Measurements from ENCODE around the gene KIF5C.

KIF5C gene

DNA sequence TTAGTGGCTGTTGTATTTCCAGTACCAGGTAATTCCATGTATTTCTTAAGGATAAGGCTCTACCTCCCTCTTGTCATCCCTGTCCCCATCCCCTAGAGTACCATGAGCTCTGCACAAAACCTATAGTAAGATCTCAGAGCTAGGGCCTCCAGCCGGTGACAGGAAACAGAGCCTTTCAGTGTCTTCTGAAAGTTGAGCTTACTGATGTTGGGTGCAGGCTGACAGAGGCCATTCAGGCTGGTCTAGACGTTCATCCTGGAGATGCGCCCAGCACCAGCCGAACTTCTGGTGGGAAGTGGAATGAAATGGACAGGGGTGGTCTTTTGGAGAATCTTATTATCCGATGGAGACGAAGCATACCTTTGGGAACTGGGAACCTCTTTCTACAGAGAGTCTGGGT, 146.7 kb downstream of the KIF5C start:
- no peaks in the 10 kb centered on the region for H3K36me3 ChIP-seq
- H3K4me1 ChIP-seq (ENCODE audit: control insufficient read depth in 1 of 2, insufficient read depth in 1 of 2, low read depth in 1 of 2, low read length in 1 of 2), result peaks cover 18 to 21% of the 10 kb centered on the region in 2 experiments
- H3K27me3 ChIP-seq, result no peaks in the 10 kb centered on the region
- no peak overlapping the region for H3K27ac ChIP-seq
- TF ChIP-seq, protein P1, sequence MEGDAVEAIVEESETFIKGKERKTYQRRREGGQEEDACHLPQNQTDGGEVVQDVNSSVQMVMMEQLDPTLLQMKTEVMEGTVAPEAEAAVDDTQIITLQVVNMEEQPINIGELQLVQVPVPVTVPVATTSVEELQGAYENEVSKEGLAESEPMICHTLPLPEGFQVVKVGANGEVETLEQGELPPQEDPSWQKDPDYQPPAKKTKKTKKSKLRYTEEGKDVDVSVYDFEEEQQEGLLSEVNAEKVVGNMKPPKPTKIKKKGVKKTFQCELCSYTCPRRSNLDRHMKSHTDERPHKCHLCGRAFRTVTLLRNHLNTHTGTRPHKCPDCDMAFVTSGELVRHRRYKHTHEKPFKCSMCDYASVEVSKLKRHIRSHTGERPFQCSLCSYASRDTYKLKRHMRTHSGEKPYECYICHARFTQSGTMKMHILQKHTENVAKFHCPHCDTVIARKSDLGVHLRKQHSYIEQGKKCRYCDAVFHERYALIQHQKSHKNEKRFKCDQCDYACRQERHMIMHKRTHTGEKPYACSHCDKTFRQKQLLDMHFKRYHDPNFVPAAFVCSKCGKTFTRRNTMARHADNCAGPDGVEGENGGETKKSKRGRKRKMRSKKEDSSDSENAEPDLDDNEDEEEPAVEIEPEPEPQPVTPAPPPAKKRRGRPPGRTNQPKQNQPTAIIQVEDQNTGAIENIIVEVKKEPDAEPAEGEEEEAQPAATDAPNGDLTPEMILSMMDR (IDR thresholded peaks at IDR 0.05), result no peak
- H3K4me3 ChIP-seq (ENCODE audit: low read depth in 1 of 2, low read length in 1 of 2), result no peak overlapping the region
- no peaks in the 10 kb centered on the region for H3K9me3 ChIP-seq

DNA sequence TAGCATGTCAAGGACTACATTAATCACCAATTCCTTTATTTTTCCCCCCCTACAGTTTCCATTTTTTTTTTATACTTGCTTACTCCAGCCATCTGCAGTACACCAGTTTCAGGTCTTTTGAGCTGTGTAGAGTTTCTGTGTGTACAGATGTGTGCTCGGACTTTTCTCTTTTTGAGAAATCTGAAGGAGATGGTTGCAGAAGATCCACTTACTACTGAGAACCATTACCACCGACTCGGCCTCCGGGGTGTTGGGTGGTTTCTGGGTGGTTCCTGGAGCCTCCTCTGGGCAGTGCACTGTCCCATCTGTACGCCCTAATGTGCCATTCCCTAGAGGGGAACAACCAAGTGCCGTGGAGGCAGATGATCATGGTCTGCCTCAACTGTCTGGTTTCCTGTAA, 148.1 kb downstream of the KIF5C start:
- H3K36me3 ChIP-seq, result no peaks in the 10 kb centered on the region
- no peaks in the 10 kb centered on the region for H3K27me3 ChIP-seq
- no peak overlapping the region for H3K27ac ChIP-seq
- H3K4me3 ChIP-seq (ENCODE audit: low read depth in 1 of 2, low read length in 1 of 2), result no peak overlapping the region
- no peaks in the 10 kb centered on the region for H3K9me3 ChIP-seq
- TF ChIP-seq, protein P1 (IDR thresholded peaks at IDR 0.05), result no peak
- H3K4me1 ChIP-seq (ENCODE audit: control insufficient read depth in 1 of 2, insufficient read depth in 1 of 2, low read depth in 1 of 2, low read length in 1 of 2), result peaks cover 24 to 29% of the 10 kb centered on the region in 2 experiments

DNA sequence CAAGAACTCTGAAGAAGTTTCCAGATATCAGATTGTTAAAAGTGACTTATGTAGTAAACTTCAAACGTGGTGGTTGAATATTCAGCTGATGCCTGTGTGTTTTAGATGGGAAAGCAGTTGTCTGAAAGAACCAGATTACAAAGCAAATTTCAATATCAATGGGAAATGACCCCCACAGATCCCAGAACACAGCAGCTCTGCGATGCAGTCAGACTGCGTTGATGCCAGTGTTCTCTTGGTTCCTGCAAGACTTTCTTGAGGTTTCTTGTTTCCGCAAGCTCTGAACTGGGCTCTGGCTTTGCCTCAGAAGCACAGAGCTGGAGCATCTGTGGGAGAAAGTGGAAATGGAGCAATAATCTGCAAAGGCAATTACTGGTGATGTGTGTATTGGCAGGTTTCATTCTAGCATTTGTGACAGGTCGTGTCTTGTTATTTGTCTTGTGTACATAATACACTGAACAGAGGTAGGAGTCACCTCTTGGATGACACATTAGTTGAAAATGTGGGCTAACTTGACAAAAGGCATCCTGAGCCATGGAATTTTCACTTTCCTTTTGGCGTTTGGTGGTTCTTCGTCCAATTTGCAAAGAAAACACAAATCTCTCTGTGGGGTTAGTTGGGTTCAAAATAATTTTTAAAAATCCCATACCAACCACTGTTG, 152.7 kb downstream of the KIF5C start:
- Histone ChIP-seq H3K27ac (no peak overlapping the region), H3K4me1 (ENCODE audit: control insufficient read depth in 1 of 2, insufficient read depth in 1 of 2, low read depth in 1 of 2, low read length in 1 of 2) (peaks cover 7 to 14% of the 10 kb centered on the region in 2 experiments), H3K27me3 (no peaks in the 10 kb centered on the region), H3K9me3 (no peaks in the 10 kb centered on the region), H3K36me3 (no peaks in the 10 kb centered on the region), H3K4me3 (ENCODE audit: low read depth in 1 of 2, low read length in 1 of 2) (no peak overlapping the region)
- TF ChIP-seq, protein P1 (IDR thresholded peaks at IDR 0.05), result no peak

DNA sequence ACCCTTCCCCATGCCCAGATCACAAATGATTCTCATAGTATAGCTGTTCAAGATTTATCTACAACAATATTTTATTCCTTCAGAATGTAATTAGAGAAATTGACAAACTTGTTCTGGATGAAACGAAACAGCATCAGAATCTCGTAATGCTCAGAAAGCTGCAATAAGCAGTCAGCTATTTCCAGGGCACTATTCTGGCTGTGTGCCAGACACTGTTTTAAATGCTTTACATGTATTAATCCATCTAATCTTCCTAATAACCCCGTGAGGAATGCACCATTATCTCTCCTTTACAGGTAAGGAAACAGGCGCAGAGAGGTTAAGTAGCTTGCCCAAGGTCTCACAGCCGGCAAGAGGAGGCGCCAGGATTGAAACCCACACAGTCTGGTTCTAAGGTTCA, 153.3 kb downstream of the KIF5C start:
- H3K27ac ChIP-seq, result no peak overlapping the region
- H3K27me3 ChIP-seq, result no peaks in the 10 kb centered on the region
- no peaks in the 10 kb centered on the region for H3K9me3 ChIP-seq
- no peaks in the 10 kb centered on the region for H3K36me3 ChIP-seq
- peaks cover 7 to 14% of the 10 kb centered on the region in 2 experiments for H3K4me1 ChIP-seq (ENCODE audit: control insufficient read depth in 1 of 2, insufficient read depth in 1 of 2, low read depth in 1 of 2, low read length in 1 of 2)
- no peak overlapping the region for H3K4me3 ChIP-seq (ENCODE audit: low read depth in 1 of 2, low read length in 1 of 2)
- TF ChIP-seq, protein P1 (IDR thresholded peaks at IDR 0.05), result no peak

DNA sequence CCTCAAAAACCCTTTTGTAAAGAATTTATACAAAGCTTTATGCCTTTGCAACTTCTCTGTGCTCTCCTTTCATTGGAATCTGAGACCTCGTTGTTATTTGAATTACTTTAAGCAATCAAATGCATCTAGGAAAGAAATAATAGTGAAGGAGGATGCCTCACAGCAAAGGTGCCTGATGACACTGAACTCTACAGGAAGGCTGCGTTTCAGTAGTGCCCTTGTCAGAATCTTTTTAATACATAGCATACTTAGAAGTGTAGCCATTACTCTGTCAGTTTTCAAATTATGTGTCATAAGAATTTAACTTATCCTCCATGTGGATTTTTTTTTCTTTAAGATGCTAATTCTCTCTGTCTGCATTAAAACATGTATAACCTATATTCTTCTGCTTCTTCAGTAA, 153.9 kb downstream of the KIF5C start:
- Histone ChIP-seq H3K4me3 (ENCODE audit: low read depth in 1 of 2, low read length in 1 of 2) (no peak overlapping the region), H3K36me3 (no peaks in the 10 kb centered on the region), H3K9me3 (no peaks in the 10 kb centered on the region), H3K27me3 (no peaks in the 10 kb centered on the region), H3K27ac (no peak overlapping the region), H3K4me1 (ENCODE audit: control insufficient read depth in 1 of 2, insufficient read depth in 1 of 2, low read depth in 1 of 2, low read length in 1 of 2) (peaks cover 7 to 14% of the 10 kb centered on the region in 2 experiments)
- TF ChIP-seq, protein P1 (IDR thresholded peaks at IDR 0.05), result no peak

All from neutrophil (primary cell).